Stimulated activated CD4-positive, alpha-beta T cell treated with anti-CD3 and anti-CD28 coated beads, Interleukin-4, amount 100 ng/mL, for 24 hours (primary cell): ENCODE data around the gene RDH14.

Source experiments
- DNase-seq: peaks from one replicate; pipeline ENCODE4 v3.0.0-alpha.2; 2020

The RDH14 gene

DNA sequence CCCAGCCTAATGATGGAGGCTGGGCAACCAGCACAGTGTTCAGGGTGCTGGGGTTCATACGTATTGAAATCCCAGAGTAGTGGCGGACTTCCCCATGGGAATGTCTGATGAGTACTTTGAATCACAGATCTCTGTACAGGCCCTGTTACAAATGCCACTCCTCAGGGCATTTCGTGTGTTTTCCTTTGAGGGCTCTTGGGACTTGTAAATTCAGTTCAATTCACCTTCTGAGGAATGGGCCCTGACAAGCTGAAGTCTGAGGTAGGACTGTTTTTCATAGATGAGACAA is 288 bp upstream of the RDH14 start:
- no peak for DNase-seq

GRCh38 chr2:18559531-18560030 is 872 bp downstream of the RDH14 start:
- peak; percentile 6 for DNase-seq

- DNase-seq = no peak
Measured at GRCh38 chr2:18558458-18558857, 2.0 kb downstream of the RDH14 start.

DNA sequence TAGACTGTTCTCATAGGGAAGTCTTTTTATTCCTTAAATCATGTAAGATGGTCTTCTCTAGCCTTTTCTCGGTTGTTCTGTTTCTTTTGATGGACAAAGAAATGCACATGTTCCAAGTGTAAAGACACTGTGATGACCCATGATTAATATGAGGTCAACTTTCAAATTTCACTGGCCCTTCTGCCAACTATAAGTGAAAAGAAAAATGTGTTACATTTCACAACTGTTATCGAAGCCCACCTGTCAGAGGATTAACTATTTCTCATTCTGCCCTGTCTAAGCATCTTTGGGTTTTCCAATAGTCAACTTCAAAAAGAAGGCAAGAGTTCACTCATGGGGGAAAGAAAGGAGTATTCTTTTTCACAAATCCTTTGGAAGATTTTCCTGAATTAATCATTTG is 3.3 kb downstream of the RDH14 start:
- no peak for DNase-seq

- no peak for DNase-seq
Measured at GRCh38 chr2:18552351-18553077, 7.9 kb downstream of the RDH14 start.

GRCh38 chr2:18551623-18552022 is 8.8 kb downstream of the RDH14 start:
- DNase-seq = no peak

DNA sequence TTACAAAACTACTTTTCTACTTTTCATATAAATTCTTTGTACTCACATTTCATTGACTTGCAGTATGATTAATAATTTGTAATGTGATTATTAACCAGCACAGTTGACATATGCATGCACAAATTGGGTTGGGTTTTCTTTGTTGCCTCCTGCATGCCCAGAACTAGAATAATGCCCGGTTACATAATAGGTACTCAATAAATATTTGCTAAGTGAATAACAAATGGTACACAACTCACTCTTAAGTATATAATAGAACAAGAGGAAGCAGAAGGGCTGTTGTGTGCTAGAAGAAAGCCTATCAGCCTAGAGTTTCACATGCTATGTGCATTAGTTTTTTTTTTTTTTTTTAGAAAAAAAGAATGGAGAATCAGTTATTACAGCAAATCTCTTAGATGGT is 9.3 kb downstream of the RDH14 start:
- no peak for DNase-seq

GRCh38 chr2:18550433-18550832 is 10.0 kb downstream of the RDH14 start:
- no peak for DNase-seq

DNA sequence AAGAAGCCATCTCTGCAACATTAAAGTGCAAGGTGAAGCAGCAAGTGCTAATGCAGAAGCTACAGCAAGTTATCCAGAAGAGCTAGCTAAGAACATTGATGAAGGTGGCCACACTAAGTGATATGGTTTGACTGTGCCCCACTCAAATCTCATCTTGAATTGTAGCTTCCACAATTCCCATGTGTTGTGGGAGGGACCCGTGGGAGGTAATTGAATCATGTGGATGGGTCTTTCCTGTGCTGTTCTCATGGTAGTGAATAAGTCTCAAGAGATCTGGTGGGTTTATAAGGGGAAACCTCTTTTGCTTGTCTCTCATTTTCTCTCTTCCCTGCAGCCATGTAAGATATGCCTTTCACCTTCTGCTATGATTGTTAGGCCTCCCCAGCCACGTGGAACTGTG is 11.4 kb downstream of the RDH14 start:
- no peak for DNase-seq

DNA sequence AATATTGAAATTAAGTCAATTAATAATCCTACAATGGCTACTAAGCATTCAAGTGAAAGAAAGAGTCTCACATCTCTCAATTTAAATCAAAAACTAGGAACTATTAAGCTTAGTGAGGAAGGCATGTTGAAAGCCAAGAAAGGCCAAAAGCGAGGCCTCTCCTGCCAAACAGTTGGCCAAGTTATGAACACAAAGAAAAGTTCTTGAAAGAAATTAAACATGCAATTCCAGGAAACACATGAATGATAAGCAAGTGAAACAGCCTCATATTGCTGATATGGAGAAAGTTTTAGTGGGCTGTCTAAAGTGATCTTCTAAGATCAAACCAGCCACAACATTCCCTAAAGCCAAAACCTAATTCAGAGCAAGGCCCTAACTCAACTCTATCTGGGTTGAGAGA is 11.8 kb downstream of the RDH14 start:
- no peak for DNase-seq

DNA sequence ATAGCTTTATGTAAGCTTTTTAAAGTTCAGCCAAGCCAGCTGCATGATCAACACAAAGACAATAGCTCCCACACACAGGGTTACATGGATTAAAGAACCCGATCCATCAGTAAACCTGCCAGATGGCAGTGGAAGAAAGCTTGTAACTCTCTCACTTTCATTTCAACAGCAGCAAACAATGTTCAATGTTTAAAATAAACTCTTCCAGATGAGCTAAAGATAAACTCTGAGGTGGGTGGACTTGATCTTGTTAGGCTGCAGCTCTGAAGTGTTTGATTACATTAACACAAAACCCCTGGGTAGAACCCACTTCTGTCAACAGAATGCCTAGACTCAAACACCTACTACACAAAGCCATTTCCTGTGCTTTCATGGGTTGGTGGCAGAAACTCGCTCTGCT is 13.9 kb downstream of the RDH14 start:
- no peak for DNase-seq

DNA sequence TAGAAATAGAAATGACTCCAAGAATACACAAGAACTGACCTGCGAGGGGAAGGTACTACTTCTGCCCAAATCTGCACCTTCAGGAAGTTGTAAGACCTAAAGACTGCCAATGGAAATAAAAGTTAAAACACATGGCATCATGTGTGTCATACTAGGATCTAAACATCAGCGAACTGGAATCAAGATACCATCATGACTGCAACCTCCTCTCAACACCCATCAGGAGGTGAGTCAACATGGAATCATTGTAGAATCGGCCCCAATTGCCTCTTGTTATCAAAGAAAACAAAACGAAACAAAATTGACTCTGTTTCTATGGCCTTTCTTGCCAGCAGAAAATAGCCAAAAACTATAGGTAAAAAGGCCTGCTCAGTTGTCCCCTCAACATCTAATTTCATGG is 15.1 kb downstream of the RDH14 start:
- no peak for DNase-seq

GRCh38 chr2:18544171-18544570 is 16.3 kb downstream of the RDH14 start:
- DNase-seq = no peak

DNA sequence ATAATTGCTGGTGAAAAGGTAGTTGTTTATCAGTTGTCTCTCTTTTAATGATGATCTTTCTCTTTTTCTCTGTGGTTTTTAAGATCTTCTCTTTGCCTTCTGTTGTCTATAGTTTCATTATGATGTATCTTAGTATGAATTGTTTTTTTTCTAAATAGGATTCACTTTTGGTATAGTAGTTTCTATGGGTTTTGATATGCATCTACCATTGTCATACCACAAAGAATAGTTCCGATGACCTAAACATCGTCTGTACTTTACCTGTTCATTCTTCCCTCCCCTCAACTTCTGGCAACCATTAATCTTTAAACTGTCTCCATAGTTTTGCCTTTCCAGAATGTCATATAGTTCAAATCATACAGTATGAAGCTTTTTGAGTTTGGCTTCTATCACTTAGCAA is 19.6 kb downstream of the RDH14 start:
- no peak for DNase-seq

GRCh38 chr2:18536697-18537096 is 23.8 kb downstream of the RDH14 start:
- no peak for DNase-seq

- DNase-seq = no peak
Measured at GRCh38 chr2:18536100-18536499, 24.4 kb downstream of the RDH14 start.

DNA sequence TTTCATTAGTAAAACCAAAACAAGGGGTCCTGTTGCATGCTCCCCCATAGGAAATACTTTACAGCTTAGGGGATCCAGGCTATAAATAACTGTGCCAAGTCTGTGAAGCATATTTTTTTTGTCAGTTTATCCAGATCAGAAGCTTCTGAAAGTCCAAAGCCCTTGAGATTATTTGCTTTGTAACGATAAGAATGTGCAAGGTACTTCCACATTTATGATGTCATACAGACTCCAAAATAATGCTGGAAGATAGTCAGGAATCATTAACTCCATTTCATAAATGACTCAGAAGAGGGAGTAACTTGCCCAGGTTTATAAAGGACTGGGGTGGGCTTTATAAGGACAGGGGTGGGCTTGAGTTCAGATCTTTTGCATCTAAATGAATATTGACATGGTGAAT is 29.3 kb downstream of the RDH14 start:
- DNase-seq = no peak

DNA sequence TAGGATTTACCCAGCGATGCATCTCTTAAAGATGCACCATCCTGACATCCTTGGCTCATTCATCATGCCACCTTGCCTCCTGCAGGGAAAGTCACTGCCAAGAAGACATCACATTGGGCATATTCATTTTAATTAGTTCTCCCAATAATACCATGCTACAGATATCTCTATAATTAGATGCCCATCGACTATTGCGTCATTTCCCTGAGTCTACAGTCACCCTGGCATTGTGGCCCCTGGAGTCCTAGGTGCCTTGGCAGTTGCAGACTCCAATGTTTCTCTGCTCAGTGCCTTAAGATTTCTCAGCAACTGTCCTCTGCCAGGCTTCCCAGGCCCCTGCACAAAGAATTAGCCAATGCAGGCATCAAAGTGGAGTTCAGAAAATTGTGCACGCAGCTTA is 32.6 kb downstream of the RDH14 start:
- no peak for DNase-seq

DNA sequence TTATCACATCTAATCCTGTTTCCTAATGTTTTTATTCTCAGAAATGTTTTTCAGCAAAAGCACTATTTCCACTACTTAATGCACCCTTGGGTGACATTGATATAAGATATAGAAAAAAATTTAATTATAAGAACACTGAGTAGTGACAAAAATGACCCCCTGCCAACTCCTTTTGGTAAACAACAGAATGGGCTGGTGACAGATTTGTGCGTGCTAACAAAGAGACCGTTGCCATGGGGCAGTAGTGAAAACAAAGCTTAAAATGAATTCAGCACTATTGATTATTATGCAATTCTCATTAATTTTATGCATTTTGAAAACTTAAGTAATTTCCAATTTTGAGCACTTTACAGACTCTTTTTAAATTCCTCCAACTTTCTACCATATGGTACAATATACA is 33.1 kb downstream of the RDH14 start:
- DNase-seq = no peak

- no peak for DNase-seq
Measured at GRCh38 chr2:18526429-18526828, 34.0 kb downstream of the RDH14 start.

GRCh38 chr2:18525852-18526251 is 34.6 kb downstream of the RDH14 start:
- DNase-seq = no peak

DNA sequence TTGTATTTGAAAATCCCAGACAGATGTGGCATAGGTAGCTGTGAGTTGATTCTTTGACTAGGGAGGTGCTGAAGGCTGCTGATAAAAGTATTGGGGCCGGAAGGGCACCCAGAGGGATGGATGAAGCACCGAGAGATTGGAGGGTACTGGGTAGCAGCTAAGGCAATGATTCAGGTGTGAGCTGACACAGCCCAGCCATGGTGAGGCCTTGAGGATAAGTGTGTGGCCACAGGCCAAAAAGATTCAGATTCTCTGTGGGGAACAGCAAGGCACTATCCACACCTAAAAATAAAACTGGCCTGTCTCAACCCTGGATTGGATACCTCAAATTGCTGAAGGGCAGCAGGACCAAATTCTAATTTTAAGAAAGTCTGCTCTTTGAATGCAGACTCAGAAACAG is 35.2 kb downstream of the RDH14 start:
- no peak for DNase-seq

DNA sequence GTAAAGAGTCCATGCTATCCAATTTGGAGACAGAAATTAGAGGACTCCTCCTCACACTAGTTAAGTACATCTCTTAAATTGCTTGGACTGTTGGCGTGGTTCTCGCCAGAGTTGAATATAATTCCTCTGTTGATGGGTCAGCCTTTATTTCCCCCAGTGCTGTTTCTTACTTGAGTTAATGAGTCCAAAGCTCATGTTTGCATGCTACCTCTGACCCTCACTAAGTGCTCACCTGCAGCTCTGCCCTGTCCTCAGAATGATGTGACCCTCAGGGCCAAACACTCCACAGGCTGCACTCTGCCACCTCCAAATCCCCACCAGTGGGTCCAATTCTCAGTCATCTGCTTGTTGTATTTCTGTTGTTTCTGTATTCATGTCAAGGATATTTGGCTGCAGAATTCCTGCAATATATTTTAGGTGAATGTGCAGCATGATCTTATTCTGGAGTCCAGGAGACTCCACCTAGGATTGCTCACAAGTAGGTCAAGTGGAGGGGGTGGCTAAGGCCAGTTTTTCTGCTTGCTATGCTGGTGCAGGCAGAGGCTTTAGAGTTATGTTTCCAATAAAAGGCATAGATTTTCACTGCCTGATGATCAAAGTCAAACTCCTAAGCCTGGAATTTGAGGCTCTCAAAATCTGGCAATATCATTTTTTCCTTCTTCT is 37.8 kb downstream of the RDH14 start:
- DNase-seq = no peak

DNA sequence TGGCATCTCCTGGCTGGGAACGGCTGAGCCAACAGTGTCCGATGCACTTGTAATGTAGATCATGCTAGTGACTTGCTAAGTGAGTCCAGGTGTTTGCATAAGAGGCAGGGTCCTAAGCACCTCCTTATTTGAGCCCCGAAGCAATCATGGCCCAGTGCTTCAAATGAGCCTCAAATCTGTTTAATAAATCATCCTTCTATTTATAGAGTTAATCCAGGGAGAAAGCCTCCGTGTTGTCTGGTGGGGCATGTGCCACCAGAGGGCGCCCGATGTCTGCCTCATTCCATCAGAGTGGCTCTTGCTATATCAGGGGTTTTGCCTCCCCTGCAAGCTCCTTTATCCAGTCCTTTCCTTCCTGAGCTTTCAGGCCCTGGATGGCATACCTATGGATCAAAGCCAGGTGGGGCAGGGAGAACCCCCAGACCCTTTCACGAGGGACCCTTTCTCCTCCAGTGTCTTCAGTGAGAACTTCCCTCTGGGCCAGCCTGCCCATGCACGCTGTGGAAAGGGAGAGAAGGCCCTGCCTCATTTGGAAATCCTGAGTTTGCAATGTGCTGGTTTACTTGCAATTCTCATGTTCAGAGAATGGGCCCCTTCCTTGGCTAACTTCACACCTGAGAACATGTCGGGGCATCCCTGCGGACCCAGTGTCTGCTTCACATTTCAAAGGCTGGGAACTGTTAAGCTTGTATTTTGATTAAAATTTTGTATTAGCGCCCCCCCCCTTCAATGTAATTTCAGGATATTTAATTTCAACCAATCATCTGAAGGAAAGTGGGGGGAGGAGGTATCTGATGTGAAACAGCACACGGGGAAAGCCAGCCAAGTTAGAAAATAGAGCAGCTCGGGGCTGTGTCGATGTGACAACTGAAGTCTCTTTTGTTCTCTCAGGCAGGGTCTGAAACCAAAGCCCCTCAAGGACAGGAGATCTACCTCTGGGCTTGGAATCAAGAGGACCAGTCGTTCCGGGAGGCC is 39.7 kb downstream of the RDH14 start:
- peak; percentile 78 for DNase-seq
